GM10847 (cell line): ENCODE results near the gene FGD3.

ENCODE experiments used
- POLR2A ChIP-seq: IDR thresholded peaks from 2 replicates; pipeline ENCODE4 v1.6.1; 2011; ENCODE audit not compliant: insufficient read length; ENCODE audit errors: extremely low read depth

The FGD3 gene, protein sequence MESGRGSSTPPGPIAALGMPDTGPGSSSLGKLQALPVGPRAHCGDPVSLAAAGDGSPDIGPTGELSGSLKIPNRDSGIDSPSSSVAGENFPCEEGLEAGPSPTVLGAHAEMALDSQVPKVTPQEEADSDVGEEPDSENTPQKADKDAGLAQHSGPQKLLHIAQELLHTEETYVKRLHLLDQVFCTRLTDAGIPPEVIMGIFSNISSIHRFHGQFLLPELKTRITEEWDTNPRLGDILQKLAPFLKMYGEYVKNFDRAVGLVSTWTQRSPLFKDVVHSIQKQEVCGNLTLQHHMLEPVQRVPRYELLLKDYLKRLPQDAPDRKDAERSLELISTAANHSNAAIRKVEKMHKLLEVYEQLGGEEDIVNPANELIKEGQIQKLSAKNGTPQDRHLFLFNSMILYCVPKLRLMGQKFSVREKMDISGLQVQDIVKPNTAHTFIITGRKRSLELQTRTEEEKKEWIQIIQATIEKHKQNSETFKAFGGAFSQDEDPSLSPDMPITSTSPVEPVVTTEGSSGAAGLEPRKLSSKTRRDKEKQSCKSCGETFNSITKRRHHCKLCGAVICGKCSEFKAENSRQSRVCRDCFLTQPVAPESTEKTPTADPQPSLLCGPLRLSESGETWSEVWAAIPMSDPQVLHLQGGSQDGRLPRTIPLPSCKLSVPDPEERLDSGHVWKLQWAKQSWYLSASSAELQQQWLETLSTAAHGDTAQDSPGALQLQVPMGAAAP

GRCh38 chr9:92947268-92948037, at the start of gene FGD3:
TSS of gene FGD3 (plus strand) at chr9:92947523. CDS start at chr9:92976257, 28,734 bp downstream.
- TF ChIP-seq POLR2A, result no peak

DNA sequence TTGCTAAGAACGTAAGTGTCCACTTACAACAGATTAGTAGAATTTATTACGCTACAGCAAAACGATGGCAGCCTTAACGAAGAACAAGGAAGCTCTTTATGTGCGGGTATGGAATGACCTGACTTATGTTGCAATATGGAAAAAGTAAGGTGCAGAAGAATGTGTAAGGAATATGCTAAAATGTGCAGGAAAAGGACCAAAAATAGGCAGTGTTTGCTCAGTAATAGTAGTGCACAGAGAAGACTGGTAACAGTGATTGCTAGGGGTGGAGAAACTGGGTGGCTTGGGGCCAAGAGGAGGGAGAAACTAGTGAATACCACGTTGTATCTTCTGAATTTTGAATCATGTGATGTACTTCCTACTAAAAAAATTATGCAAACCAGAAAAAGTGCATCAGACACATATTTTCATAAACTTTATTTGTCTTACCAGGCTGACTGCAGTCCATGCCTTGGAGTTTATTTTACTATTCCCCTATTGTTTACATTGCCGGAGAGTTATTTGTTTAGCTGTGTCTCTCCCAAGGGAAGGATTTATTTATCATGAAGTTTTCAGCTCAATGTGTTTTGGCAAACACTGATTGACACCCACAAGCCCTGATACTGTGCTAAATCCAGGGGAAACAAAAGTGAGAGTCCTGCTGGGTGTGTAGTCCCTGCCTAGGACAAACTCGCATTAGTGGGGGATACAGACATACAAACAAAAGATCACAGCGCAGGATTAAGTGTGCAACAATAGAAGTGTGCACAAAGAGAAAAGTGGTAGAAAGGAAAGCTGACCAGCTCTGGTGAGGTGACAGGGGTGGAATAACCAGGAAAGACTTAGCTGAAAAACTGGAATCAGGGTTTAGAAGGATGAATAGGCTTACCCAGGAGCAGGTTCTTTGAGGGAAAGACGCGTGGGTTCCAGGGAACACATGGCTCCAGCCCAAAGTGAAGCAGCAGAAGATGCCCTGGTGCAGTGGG, 35.5 kb upstream of the FGD3 start:
- no peak for TF ChIP-seq POLR2A

- no peak for TF ChIP-seq POLR2A
These were observed 30.0 kb upstream of the FGD3 start for GRCh38 chr9:92917176-92917800.

DNA sequence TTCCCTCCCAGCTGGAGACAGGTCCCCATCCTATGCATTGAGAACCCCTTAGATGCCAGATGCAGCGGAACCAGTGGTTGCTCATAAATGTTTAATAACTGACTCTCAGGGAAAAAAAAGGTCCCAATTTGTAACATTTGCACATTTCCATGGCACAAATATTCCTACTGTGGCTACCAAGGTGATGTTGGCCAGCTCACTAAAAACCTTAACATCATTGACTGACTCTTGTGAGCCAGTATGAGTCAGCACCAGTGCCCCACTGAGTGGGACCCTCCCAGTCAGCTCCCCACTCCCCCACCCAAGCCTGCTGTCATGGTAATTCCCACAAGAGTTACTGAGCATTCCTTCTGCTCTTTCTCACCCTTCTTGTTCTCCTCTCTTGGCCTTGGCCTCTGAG, 26.9 kb upstream of the FGD3 start:
- TF ChIP-seq POLR2A, result no peak

- no peak for TF ChIP-seq POLR2A
These were observed 15.7 kb upstream of the FGD3 start for GRCh38 chr9:92931606-92932005.

DNA sequence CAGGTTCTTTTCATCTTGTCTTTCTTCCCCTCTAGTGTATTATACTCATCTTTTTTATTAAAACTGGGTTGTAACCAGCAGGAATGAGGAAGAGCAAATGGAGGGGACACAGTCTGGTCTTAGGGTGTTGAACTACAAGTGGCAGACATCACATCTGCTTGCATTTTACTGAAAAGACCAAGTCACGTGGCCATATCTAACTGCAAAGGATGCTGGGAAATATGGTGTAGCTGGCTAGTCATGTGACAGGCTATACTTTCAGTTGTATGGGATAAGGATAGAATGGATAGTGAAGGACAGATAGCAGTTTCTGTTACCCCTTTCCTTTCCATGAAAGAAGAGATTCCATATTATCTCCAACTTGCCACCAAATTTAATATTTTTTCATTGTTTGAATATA, 13.0 kb upstream of the FGD3 start:
- TF ChIP-seq POLR2A, result no peak

DNA sequence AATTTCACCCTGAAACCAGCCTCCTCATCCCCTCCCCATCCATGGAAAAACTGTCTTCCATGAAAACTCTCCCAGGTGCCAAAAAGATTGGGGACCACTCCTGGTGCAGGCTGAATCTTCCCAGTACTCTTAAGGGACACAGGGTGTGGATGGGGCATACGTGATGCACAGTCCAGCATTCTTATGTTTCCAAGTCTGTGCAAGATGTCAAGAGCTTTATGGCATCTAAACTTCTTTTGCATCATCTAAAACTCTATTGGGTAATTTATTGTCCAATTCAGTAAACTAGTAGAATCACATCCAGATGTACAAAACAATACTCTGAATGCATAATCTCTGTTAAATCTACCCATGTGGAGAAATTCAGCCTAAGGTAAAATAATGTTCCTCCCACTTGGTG, 9.3 kb upstream of the FGD3 start:
- no peak for TF ChIP-seq POLR2A

- no peak for TF ChIP-seq POLR2A
These were observed 5.5 kb upstream of the FGD3 start for GRCh38 chr9:92941861-92942260.

DNA sequence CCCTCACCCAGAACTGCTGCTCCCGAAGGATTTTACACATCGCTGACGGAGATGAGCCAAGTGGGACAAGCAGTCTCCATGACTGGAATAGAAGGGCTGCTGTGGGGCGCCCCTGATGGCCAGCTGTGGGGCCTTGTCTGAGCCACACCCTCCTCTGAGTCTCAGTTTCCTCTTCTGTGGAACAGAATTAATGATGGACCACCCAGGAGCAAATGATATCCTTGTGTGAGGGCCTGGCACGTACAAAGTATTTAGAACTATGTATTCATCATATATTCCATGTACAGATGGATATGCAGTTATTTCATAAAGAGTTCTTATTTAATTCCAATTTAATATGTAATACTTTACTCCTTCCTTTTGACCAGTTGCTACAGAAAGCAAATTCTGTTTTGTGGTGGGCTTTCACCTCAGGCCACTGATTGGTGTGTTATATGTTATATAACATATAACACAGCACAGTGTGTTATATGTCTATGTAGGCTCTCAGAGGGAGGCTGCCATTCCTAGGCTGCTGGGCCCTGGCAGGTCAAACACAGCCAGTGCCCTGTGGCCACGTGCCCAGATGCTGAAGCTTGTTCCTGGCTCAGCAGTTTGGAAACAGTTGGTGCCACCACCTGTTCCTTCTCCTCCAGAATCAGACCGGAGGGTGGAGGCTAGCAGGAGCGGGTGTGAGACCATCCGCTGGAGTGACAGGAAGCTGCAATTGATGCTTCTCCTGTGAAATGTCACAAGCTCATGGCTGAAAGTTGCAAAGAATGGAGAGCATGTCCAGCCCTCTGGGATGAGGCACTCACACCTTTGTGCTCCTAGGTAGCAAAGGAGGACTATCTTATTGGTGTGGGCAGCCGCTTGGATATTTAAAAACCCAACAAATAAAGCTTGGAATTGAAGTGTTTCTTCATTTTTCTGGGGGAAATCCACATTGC, 4.4 kb upstream of the FGD3 start:
- TF ChIP-seq POLR2A, result no peak

GRCh38 chr9:92944921-92945320, 2.4 kb upstream of the FGD3 start:
- no peak for TF ChIP-seq POLR2A

- no peak for TF ChIP-seq POLR2A
These were observed 1.5 kb upstream of the FGD3 start for GRCh38 chr9:92945796-92946195.

GRCh38 chr9:92948038-92948534, 763 bp downstream of the FGD3 start:
- no peak for TF ChIP-seq POLR2A

DNA sequence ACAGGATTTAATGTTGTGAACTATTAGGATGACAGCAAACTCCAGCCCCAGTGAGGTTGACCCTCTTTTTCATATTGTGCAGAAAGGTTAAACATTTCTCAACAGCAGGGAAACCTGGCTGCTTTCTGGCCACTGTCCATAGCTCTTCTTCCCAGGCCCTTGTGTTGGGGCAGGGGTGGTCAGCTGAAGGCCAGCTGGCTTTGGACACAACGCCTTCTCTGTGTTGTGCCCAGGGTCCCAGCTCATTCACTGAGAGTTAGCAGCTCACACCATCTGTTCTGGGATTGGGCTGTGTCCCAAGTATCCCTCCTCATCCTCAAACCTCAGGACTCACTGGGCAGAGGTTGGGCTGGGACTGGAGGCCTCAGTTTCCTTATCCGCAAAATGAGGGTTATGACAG, 1.3 kb downstream of the FGD3 start:
- no peak for TF ChIP-seq POLR2A
